Lung (tissue), 12 donors: Measurements from ENCODE around the gene TBXA2R. TPM values are rescaled to one million over a fixed set of nuclear protein-coding genes. Genes with fewer than 3 reads are reported as not detected.

Source experiments
- ATAC-seq: fragments of 200-7000 bp; cut with Tn5 transposase; one replicate; pipeline ENCODE4 v1.9.1; 2020; ENCODE audit warnings: moderate number of reproducible peaks; ENCODE audit not compliant: insufficient read depth, low FRiP score
- DNase-seq, 3 donors: peaks; one replicate each; pipeline ENCODE4 v3.0.0-alpha.2; 2013 to 2017
- H3K27ac ChIP-seq, 2 donors: one replicate each; pipeline ENCODE4 v1.5.1; 2013; ENCODE audit warnings: mild to moderate bottlenecking in 2 of 2, moderate library complexity in 2 of 2, control low read depth in 1 of 2, inconsistent platforms in 1 of 2, low read depth in 1 of 2, low read length in 1 of 2
- H3K27me3 ChIP-seq, 3 donors: one replicate each; pipeline ENCODE4 v1.5.1; 2013; ENCODE audit warnings: low read length in 2 of 3; ENCODE audit not compliant: control insufficient read depth in 3 of 3, insufficient read depth in 3 of 3
- H3K36me3 ChIP-seq, 4 donors: one replicate each; pipeline ENCODE4 v1.5.1; 2013; ENCODE audit warnings: low read length in 4 of 4, mild to moderate bottlenecking in 1 of 4, moderate library complexity in 1 of 4; ENCODE audit not compliant: control insufficient read depth in 4 of 4, insufficient read depth in 4 of 4
- H3K4me1 ChIP-seq, 5 donors: one replicate each; pipeline ENCODE4 v1.5.1; 2013; ENCODE audit warnings: low read length in 5 of 5, mild to moderate bottlenecking in 2 of 5, moderate library complexity in 1 of 5; ENCODE audit not compliant: control insufficient read depth in 5 of 5, insufficient read depth in 5 of 5
- H3K4me3 ChIP-seq: one replicate; pipeline ENCODE4 v1.5.1; 2013; ENCODE audit warnings: mild to moderate bottlenecking, control low read depth, moderate library complexity
- H3K9ac ChIP-seq, 2 donors: one replicate each; pipeline ENCODE4 v1.5.1; 2013; ENCODE audit warnings: low read length in 2 of 2, control low read depth in 1 of 2; ENCODE audit not compliant: insufficient read depth in 1 of 2
- H3K9me3 ChIP-seq, 4 donors: one replicate each; pipeline ENCODE4 v1.5.1; 2013; ENCODE audit warnings: low read length in 3 of 4, mild to moderate bottlenecking in 1 of 4, moderate library complexity in 1 of 4; ENCODE audit not compliant: control insufficient read depth in 4 of 4, insufficient read depth in 3 of 4
- CTCF ChIP-seq: IDR thresholded peaks from 2 replicates; pipeline ENCODE4 v1.5.1; 2012; ENCODE audit warnings: mild to moderate bottlenecking; ENCODE audit errors: control extremely low read depth, extremely low read depth
- WGBS, 2 donors: extraction: QIAGEN DNeasy Blood & Tissue Kit; methylation state at CpG; one replicate each; pipeline ENCODE4 v1.1.7; 2013; 5-methylcytosine and 5-hydroxymethylcytosine counted together
- polyA plus RNA-seq, 2 donors: library from polyadenylated mRNA; stranded (reverse); fragments of 200-250 nt; gene quantifications; one replicate each; pipeline ENCODE4 v1.2.1, GENCODE V29; 2013
- total RNA-seq, 2 donors: library from RNA; depleted of rRNA in 1 of 2; stranded (reverse); fragments of >200 nt in 1 of 2; gene quantifications; one replicate each; pipeline ENCODE4 v1.2.1, GENCODE V29; 2014 to 2021
- donor health status: control.
- donor health status: control.
- donor health status: Bipolar disorder and iron deficiency.
- donor health status: healthy.
- donor health status: DM: yes; HTN: yes; CAD: no.

Gene TBXA2R
- total and polyA plus RNA-seq, 4 donors, result 2.5 to 7.6 (median 3.5) TPM

- Histone ChIP-seq H3K4me3 (no peak overlapping the region), H3K4me1 (peaks cover 3 to 11% (median 8%) of the 10 kb centered on the region in 5 donors), H3K27ac (no peak overlapping the region), H3K9ac (no peak overlapping the region), H3K9me3 (no peaks in the 10 kb centered on the region), H3K27me3 (no peaks in the 10 kb centered on the region), H3K36me3 (peaks cover 0 to 39% (median 6%) of the 10 kb centered on the region in 4 donors)
- no peak for TF ChIP-seq CTCF
- ATAC-seq (no peak), DNase-seq (no peak)
- WGBS, 2 donors, result 93% methylated on average over 34 of the region's 34 CpGs
Measured at GRCh38 chr19:3623716-3624115, 17.0 kb upstream of the TBXA2R start.

- Histone ChIP-seq H3K9me3 (no peaks in the 10 kb centered on the region), H3K27me3 (no peaks in the 10 kb centered on the region), H3K27ac (no peak overlapping the region), H3K9ac (no peak overlapping the region), H3K4me3 (no peak overlapping the region), H3K36me3 (peaks cover 0 to 43% (median 6%) of the 10 kb centered on the region in 4 donors), H3K4me1 (peaks cover 3 to 17% (median 11%) of the 10 kb centered on the region in 5 donors)
- no peak for TF ChIP-seq CTCF
- WGBS, 2 donors, result 89 to 91% methylated on average over 12 of the region's 12 CpGs
- DNase-seq (no peak), ATAC-seq (no peak)
Measured at GRCh38 chr19:3622224-3622623, 15.5 kb upstream of the TBXA2R start.

- H3K4me3 ChIP-seq, result no peak overlapping the region
- no peak for TF ChIP-seq CTCF
- no peaks in the 10 kb centered on the region for H3K27me3 ChIP-seq
- ATAC-seq (no peak), DNase-seq (no peak)
- no peaks in the 10 kb centered on the region for H3K9me3 ChIP-seq
- no peak overlapping the region for H3K9ac ChIP-seq
- peaks cover 0 to 43% (median 8%) of the 10 kb centered on the region in 4 donors for H3K36me3 ChIP-seq
- peaks cover 3 to 17% (median 11%) of the 10 kb centered on the region in 5 donors for H3K4me1 ChIP-seq
- 95 to 97% methylated on average over 15 of the region's 15 CpGs for WGBS, 2 donors
- H3K27ac ChIP-seq, result no peak overlapping the region
Measured at GRCh38 chr19:3621689-3622088, 15.0 kb upstream of the TBXA2R start.
